Prostate gland (tissue), 2 donors: ENCODE results near the gene PASK.

ENCODE experiments used
- CTCF ChIP-seq, 4 experiments: fragments of 200-600 bp in 2 of 4; fragments of 450-650 bp in 2 of 4; sonication (generic) in 2 of 4; IDR thresholded peaks; 1 replicate in 3 of 4; 2 replicates in 1 of 4; pipeline ENCODE4 v1.5.1; 2016 to 2019; ENCODE audit warnings: antibody characterized with exemption in 4 of 4, mild to moderate bottlenecking in 2 of 4, moderate library complexity in 2 of 4
- POLR2AphosphoS5 ChIP-seq: sonication (generic); formaldehyde crosslinking; IDR thresholded peaks from one replicate; pipeline ENCODE4 v1.6.1; 2017; ENCODE audit warnings: antibody characterized with exemption

GRCh38 chr2:241157841-241158545 is 8.7 kb upstream of the PASK start:
- no peak for TF ChIP-seq POLR2AphosphoS5
- no peak for TF ChIP-seq CTCF (IDR thresholded peaks at IDR 0.05)
